NCI-H524 (cell line): ENCODE data around the gene CEP164.

Source experiments
- DNase-seq, 2 experiments: peaks; one replicate each; lab custom pipeline; 2025; lab: John Stamatoyannopoulos, UW

The CEP164 gene

GRCh38 chr11:117327567-117328374 is at the start of gene CEP164:
TSS of gene CEP164 (plus strand) at chr11:117327854. CDS start at chr11:117338587, 10,733 bp downstream.
- peak; percentile 83 to 95 for DNase-seq

- no peak for DNase-seq
Observed at GRCh38 chr11:117278347-117278746, 49.3 kb upstream of the CEP164 start.

- DNase-seq, result no peak
Observed at GRCh38 chr11:117279711-117280376, 47.8 kb upstream of the CEP164 start.

- no peak for DNase-seq
Observed at GRCh38 chr11:117281159-117281558, 46.5 kb upstream of the CEP164 start.

GRCh38 chr11:117281869-117282268 is 45.8 kb upstream of the CEP164 start:
- no peak for DNase-seq

GRCh38 chr11:117282956-117283355 is 44.7 kb upstream of the CEP164 start:
- no peak for DNase-seq

- DNase-seq, result peak in 1 of 2 experiments; percentile 23
Observed at GRCh38 chr11:117284053-117284452, 43.6 kb upstream of the CEP164 start.

- DNase-seq, result no peak
Observed at GRCh38 chr11:117286588-117286987, 41.1 kb upstream of the CEP164 start.

- DNase-seq, result no peak
Observed at GRCh38 chr11:117287668-117288067, 40.0 kb upstream of the CEP164 start.

GRCh38 chr11:117289795-117290194 is 37.9 kb upstream of the CEP164 start:
- no peak for DNase-seq

GRCh38 chr11:117290809-117291396 is 36.8 kb upstream of the CEP164 start, which contains the start of gene BACE1-AS:
TSS of gene BACE1-AS (plus strand) at chr11:117291346.
- DNase-seq, result no peak

GRCh38 chr11:117292616-117293015 is 35.0 kb upstream of the CEP164 start:
- no peak for DNase-seq

GRCh38 chr11:117295438-117296137 is 32.1 kb upstream of the CEP164 start:
- DNase-seq, result no peak

GRCh38 chr11:117296881-117297280 is 30.8 kb upstream of the CEP164 start:
- no peak for DNase-seq

GRCh38 chr11:117298195-117298594 is 29.5 kb upstream of the CEP164 start:
- DNase-seq, result no peak

- DNase-seq, result no peak
Observed at GRCh38 chr11:117299351-117300282, 28.0 kb upstream of the CEP164 start.

- DNase-seq, result no peak
Observed at GRCh38 chr11:117300283-117300663, 27.4 kb upstream of the CEP164 start.

- no peak for DNase-seq
Observed at GRCh38 chr11:117300773-117301172, 26.9 kb upstream of the CEP164 start.

GRCh38 chr11:117302228-117302627 is 25.4 kb upstream of the CEP164 start:
- no peak for DNase-seq

- DNase-seq, result no peak
Observed at GRCh38 chr11:117303101-117303500, 24.6 kb upstream of the CEP164 start.

GRCh38 chr11:117303646-117304315 is 23.9 kb upstream of the CEP164 start:
- DNase-seq, result no peak
